SIG-M5 (cell line): Measurements from ENCODE around the gene AANAT.

ENCODE experiments used
- DNase-seq: peaks from one replicate; lab custom pipeline; 2025; lab: John Stamatoyannopoulos, UW

Gene AANAT

DNA sequence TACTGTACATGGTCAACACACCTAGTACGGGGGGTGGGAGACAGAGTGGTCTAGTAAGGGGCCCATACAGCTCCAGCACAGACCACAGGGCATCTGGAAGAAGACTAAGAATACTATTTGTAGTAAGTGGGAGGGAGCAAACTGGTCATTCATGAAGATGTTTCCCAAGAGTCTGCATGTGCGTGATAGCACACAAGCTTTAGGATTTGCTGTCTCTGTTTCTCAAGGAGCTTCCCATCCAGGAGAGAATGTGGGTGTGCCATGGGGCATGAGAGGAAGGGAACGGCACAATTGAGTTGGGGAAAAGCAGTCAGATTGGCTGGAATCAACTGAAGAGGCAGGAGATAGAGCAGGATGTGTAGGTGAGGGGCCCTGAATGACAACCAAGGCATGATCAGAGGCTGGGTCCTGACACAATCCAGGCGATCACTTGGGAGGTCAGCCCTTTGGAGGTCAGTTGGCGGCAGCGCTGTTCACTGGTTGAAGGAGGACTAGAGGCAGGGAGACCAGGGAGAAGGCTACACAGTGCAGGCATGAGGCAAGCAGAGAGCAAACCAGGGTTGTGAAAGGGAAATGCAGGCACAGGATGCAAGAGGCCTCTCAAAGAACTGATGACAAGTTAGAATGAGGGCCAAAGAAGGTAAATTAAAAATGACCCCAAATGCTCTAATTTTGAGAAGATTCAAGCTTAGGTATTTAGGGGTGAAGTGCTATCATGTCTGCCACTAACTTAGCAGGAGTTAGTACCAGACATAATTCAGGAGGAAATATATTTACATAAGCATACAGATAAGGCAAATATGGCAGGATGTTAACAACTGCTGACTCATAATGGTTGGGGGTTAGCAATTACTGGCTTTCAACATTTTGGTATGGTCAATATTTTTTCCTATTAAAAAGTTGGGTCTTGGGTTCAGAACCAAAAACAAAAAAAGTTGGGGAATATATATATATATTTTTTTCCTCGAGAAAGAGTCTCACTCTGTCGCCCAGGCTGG, 24.8 kb upstream of the AANAT start:
- no peak for DNase-seq

DNA sequence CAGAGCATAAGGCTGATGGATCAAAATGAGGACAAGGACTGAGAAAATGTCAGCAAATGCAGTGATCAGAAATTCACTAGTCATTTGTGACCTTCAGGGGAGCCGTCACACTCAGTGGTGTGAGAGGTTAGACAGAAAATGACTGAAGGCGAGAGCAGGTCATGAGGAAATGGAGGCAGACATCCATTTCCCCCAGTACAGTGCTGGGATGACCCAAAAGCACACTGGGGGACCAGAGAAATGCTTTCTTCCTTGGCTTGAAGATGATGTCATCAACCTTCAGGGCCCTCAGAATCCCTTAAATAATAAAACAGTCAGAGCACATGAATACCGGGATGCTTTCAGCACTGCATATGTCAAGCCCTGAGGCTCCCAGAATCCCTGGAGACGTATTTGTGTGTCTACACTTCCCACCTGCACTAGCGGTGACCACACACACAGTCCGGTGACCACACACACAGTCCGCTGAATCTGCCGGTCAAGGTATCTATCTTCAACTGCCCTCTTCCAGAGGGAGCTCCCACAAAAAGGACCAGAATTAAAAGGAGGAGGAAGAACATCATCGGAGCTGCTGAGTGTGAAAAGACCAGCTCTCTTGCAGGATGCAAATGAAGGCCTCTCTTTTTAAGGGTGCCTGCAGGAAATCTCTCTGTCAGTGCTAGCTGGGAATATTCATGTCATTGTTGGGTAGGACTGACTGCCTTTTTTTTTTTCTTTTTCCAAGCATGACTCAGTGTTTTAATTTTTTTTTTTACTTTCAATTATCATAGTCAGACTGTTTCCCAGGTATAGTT, 22.7 kb upstream of the AANAT start:
- DNase-seq: no peak

- DNase-seq: no peak
Observed at GRCh38 chr17:76445697-76446448, 21.5 kb upstream of the AANAT start.

GRCh38 chr17:76446449-76447231, 20.8 kb upstream of the AANAT start:
- no peak for DNase-seq

DNA sequence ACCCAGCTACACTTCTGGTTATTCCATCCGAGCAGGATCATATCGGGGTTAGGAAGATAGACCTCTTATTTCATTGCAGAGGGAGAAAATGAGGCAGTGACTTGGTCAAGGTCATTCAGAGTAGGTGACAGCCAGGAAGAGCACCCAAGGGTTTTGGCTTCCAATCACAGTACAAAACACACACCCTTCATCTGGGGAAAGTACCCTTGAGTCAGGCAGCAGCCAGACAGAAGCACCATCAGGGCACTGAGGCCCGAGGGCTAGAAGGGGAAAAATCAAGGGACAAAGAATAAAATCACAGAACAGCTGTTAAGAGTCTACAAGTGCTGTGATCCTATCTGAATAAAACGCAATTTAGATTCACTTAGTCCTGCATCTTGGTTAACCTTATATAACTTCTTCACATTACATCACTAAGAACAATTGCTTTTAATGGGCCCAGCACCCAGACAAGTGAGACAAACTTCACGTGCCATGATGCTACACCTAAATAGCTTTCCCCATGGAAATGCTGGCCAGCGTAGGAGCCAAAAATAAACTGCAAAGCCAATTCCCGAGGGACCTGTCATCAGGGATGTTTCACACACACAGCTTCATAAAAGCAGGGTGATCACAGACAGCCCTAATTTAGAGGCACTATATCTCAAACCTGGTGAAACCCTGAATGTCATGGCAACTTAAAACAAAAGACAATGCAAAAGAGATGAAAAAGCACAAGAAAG, 19.3 kb upstream of the AANAT start:
- no peak for DNase-seq

- DNase-seq: no peak
Observed at GRCh38 chr17:76449126-76449525, 18.3 kb upstream of the AANAT start.

GRCh38 chr17:76451506-76451905, 15.9 kb upstream of the AANAT start:
- DNase-seq: no peak

GRCh38 chr17:76452127-76452659, 15.2 kb upstream of the AANAT start:
- DNase-seq: no peak

- DNase-seq: no peak
Observed at GRCh38 chr17:76452660-76453430, 14.6 kb upstream of the AANAT start, which contains the start of gene UBE2O. Gene UBE2O, minus strand, starts transcription at chr17:76453152. Its CDS starts 11 bp downstream, at chr17:76453141.

GRCh38 chr17:76453431-76453743, 14.0 kb upstream of the AANAT start:
- no peak for DNase-seq

DNA sequence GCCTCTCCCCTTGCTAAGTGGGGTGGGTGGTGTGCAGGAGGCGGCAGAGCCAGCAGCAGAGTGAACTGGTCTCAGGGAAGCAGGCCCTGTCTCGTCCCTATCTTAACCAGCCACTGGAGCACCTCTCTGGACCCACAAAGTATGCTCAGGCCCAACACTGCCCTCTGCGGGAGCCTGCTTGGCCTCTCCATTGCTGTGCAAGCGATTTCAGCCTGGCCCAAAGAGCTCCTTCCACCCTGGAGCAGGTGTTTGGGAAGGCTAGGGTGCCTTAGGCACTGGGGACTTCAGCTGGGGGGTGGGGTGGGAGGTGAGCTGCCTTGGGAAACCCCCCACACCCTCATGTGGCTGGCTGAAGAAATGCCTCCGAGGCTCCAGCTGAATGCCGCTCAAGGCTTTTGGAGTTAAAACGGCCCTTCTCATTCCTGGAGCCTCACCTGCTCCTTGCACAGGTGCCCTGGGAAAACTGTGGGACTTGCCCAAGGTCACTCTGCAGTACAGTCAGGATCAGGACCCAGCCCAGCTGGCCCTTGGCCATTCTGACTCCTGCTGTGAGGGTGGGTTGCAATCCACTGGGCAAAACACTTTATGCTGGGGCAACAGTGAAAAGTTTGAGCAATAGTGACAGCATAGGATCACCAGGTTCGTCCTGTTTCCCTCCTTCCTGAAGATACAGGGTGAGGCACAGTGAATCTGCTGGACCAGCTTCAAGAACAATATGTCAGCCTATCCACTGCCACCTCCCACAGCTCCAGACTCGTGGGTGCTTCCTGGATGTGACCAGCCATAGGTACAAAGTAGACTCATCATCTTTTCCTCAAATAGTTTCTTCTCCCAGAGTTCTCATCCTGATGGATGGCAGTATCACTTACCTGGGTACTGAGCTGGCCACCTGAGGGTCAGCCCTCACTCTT, 8.6 kb upstream of the AANAT start:
- no peak for DNase-seq

DNA sequence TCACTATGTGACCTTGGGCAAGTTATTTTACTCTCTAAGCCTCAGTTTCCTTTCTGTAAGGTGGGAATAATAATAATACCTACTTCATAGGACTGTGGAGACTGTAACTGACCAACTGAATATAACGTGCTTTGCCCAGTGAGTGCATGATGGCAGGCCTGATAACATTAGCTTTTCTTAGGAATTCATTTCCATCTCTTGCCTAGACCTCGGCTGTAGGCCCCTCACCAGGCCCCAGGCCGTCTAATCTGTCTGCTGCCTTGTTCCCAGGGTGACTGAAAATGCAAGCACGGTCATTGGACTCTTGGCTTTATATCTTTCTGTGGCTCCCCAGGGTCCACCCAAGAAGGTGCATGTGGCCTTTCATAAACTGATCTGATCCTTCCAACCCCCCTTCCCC, 7.7 kb upstream of the AANAT start:
- DNase-seq: no peak

DNA sequence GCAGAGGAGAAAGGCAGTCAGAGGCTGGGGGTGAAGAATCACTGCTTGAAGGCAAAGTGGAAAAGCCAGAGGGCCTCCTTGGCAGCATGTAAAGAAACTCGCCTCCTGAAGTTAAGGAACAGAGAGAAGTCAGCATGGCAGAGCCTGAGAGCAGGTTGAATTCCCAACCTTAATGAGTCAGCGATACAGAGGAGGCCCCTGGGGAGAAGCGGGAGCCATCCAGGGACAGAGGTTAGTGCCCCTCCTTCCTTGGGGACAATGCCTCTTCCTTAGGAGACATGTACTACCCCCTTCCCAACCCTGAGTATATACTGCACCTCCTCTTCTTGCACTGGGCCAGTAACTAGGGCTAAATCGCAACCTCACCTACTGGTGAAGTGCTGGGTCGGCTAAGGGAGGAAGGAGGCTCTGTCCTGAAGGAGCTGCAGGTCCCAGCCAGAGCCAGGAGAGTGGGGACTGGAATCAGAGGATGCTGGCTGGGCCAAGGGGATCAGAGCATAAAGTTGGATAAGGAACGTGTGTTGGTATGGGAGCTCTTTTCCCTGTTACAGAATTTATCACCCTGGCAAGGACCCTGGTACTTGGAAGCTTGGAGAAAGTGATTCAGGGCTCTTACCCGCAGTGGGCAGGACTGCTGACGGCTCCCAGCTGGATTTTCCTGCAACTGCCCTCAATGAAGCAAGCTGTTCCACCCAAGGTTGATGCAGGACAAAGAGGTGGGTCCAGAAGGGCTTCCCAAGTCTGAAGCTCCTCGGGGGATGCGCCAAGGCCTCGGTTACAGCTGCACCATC, 5.4 kb upstream of the AANAT start:
- no peak for DNase-seq

GRCh38 chr17:76462556-76463290, 4.7 kb upstream of the AANAT start:
- DNase-seq: no peak

DNA sequence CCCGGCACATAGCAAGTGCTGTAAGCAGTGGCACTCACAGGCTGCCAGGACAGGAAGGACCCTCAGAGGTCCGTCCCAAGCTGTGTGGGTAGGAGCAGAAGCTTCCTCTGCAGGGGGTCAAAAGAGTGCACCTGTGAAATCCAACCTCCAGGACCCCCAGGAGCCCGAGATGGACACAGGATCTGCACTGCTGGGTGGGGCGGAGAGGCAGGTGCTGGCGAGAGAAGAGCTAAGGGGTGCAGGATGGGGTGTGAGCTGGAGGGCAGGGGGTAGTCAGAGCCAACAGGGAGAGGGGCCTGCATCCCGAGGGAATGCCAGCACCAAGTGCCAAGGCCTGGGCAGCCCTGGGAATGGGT, 650 bp upstream of the AANAT start:
- DNase-seq: no peak

GRCh38 chr17:76467809-76468633, 618 bp downstream of the AANAT start:
- DNase-seq: no peak
